Upper lobe of right lung (tissue), 1 donor: ENCODE results near the gene ZNF771. TPM values are rescaled to one million over a fixed set of nuclear protein-coding genes. Genes with fewer than 3 reads are reported as not detected.
A peak's percentile ranks its signal among the peaks of the same experiment; 100 is the strongest.

Experiments used
- ATAC-seq: fragments of 200-7000 bp; cut with Tn5 transposase; one replicate; pipeline ENCODE4 v1.9.1; 2020; ENCODE audit warnings: mild to moderate bottlenecking, moderate library complexity
- DNase-seq: peaks from one replicate; pipeline ENCODE4 v3.0.0-alpha.2; 2020
- H3K27ac ChIP-seq: fragments of 200-600 bp; one replicate; pipeline ENCODE4 v1.8.0; 2022
- H3K27me3 ChIP-seq: fragments of 200-600 bp; one replicate; pipeline ENCODE4 v1.8.0; 2022; ENCODE audit warnings: mild to moderate bottlenecking
- H3K36me3 ChIP-seq: fragments of 200-600 bp; one replicate; pipeline ENCODE4 v1.8.0; 2022
- H3K4me1 ChIP-seq: fragments of 200-600 bp; one replicate; pipeline ENCODE4 v1.8.0; 2022
- H3K4me3 ChIP-seq: fragments of 200-600 bp; one replicate; pipeline ENCODE4 v1.8.0; 2022; ENCODE audit warnings: mild to moderate bottlenecking
- H3K9me3 ChIP-seq: fragments of 200-600 bp; one replicate; pipeline ENCODE4 v1.8.0; 2022
- CTCF ChIP-seq: fragments of 200-600 bp; IDR thresholded peaks from one replicate; pipeline ENCODE4 v1.8.0; 2022; ENCODE audit warnings: antibody characterized with exemption
- intact Hi-C: fragments of 100-400 bp; cut with DNase I; formaldehyde crosslinking; loops from one replicate; pipeline ENCODE4 v1.11.0; 2022
- total RNA-seq: library from RNA; stranded (reverse); fragmentation: NEBNext Ultra II Directional; extraction: Animal tissue kit (Norgen Biotek cat#: 25700); gene quantifications from one replicate; pipeline ENCODE4 v1.2.1, GENCODE V29; 2021
- donor health status: DM: no; HTN: yes; CAD: no; lungs with severe emphysema.

Gene ZNF771
- total RNA-seq, 1 donor from 2014 or later: 4.5 TPM

- ATAC-seq (peak; percentile 99), DNase-seq (peak; percentile 95)
- intact Hi-C loops: no loop called here
Measured at GRCh38 chr16:30429678-30430427, 22.4 kb downstream of the ZNF771 start, which contains the start of gene DCTPP1. Gene DCTPP1, minus strand, starts transcription at chr16:30430030. Its CDS starts 50 bp downstream, at chr16:30429980.

GRCh38 chr16:30430428-30430970 is 23.1 kb downstream of the ZNF771 start:
- ATAC-seq: peak; percentile 16
- intact Hi-C loops: no loop called here
- no peak for DNase-seq
- Histone ChIP-seq H3K9me3 (no peaks in the 10 kb centered on the region), H3K4me1 (peaks cover 16% of the 10 kb centered on the region), H3K36me3 (no peaks in the 10 kb centered on the region), H3K27me3 (no peaks in the 10 kb centered on the region), H3K27ac (peak overlapping the region; percentile 48), H3K4me3 (peak overlapping the region; percentile 73)
- no peak for TF ChIP-seq CTCF

More at GRCh38 chr16:30429678-30430427, 22.4 kb downstream of the ZNF771 start, which contains the start of gene DCTPP1:
- Histone ChIP-seq H3K9me3 (no peaks in the 10 kb centered on the region), H3K27me3 (no peaks in the 10 kb centered on the region), H3K27ac (peak within 1 kb of the TSS; percentile 49), H3K36me3 (no peaks in the 10 kb centered on the region), H3K4me3 (peak within 1 kb of the TSS; percentile 73), H3K4me1 (peaks cover 16% of the 10 kb centered on the region)
- peak; percentile 76 for TF ChIP-seq CTCF

GRCh38 chr16:30434852-30435251 is 27.4 kb downstream of the ZNF771 start:
- no peak for ATAC-seq
- no peak for DNase-seq
- Histone ChIP-seq H3K4me1 (peaks cover 7% of the 10 kb centered on the region), H3K4me3 (no peak overlapping the region), H3K36me3 (no peaks in the 10 kb centered on the region), H3K27me3 (no peaks in the 10 kb centered on the region), H3K27ac (no peak overlapping the region), H3K9me3 (no peaks in the 10 kb centered on the region)
- TF ChIP-seq CTCF: no peak
- intact Hi-C loops: no loop called here

- Histone ChIP-seq H3K4me1 (no peaks in the 10 kb centered on the region), H3K27me3 (no peaks in the 10 kb centered on the region), H3K9me3 (no peaks in the 10 kb centered on the region), H3K36me3 (no peaks in the 10 kb centered on the region), H3K4me3 (no peak overlapping the region), H3K27ac (peak overlapping the region; percentile 17)
- ATAC-seq: peak; percentile 81
- intact Hi-C loops: no loop called here
- no peak for TF ChIP-seq CTCF
- DNase-seq: no peak
Measured at GRCh38 chr16:30437511-30438046, 30.2 kb downstream of the ZNF771 start.

- H3K27ac ChIP-seq: no peak overlapping the region
- no peaks in the 10 kb centered on the region for H3K27me3 ChIP-seq
- H3K4me1 ChIP-seq: peaks cover 7% of the 10 kb centered on the region
- intact Hi-C loops: no loop called here
- H3K4me3 ChIP-seq: no peak overlapping the region
- TF ChIP-seq CTCF: no peak
- no peak for ATAC-seq
- peaks cover 9% of the 10 kb centered on the region for H3K36me3 ChIP-seq
- H3K9me3 ChIP-seq: no peaks in the 10 kb centered on the region
- no peak for DNase-seq
Measured at GRCh38 chr16:30438835-30439234, 31.4 kb downstream of the ZNF771 start.
